NCI-H1048 (cell line): ENCODE data around the gene HERC2.

Experiments
- DNase-seq: peaks from one replicate; lab custom pipeline; 2025; lab: John Stamatoyannopoulos, UW

Gene HERC2

GRCh38 chr15:28096670-28097431 lies 225.1 kb downstream of the HERC2 start:
- DNase-seq = no peak

GRCh38 chr15:28096411-28096669 lies 225.6 kb downstream of the HERC2 start:
- no peak for DNase-seq

DNA sequence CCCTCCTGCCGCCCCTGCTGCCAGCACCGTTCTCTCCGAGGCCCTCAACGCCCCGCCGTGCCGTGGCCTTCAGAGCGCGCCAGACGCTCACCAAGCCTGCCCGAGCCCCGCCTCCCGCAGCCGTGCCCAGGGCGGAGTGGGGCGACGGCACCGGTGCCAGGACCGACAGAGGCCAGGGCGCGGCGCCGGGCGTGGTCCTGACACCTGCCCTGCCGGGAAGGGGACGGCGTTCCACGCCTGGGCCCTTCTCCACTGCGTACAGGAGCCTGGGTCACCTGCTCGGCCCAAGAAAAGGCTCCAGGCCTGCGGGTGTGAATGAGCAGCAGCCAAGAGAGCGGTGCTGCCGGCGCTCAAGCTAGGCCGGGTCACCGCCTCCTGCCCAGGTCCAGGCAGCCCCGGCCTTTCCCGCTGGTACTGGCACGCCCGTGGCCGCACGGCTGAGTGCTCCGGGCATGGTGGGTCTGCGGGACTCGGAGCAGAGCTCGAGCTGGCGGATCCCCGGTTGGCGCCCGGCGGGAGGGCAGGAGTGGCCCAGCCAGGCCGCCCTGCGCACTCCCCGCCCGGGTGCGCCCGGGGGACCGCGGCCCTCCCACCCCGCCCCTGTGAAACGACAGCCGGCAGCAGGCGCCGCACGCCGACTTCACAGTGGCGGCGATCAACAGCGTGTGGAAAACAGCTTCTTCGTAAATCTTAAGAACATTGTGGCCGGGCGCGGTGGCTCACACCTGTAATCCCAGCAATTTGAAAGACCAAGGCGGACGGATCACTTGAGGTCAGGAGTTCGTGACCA lies 227.1 kb downstream of the HERC2 start:
- DNase-seq = no peak

DNA sequence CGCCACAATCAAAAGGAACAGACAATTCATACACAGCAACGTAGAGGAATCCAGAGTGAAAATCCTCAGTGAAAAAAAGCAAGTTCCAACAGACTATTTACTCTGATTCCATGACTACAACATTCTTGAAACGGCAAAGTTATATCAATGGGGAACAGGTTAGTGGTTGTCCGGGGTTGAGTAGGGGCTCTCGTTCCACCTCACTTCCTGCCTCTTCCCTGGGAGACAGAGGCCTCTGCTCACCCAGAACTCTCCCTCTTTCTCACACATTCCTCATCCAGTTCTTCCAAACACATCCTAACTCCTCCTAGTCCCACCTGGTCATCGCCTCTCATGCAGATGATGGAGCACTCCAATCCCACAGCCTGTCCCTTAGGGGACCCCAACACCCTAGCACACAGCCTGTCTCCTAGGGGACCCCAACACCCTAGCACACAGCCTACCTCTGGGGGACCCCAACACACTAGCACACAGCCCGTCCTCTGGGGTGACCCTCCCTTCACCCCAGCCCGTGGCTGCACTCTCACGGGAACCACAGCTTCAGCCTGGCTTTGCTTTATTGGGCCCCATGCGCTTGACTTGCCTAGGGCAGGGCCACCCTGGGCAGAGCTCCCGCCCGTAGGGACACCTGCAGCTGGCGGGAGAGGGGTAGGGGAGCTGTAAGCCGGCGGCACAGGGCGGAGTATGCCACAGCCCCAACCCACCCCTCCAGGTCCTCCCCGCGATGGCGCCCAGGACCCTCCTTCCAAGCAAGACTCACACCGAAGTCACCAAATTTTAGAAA lies 228.0 kb downstream of the HERC2 start:
- no peak for DNase-seq

DNA sequence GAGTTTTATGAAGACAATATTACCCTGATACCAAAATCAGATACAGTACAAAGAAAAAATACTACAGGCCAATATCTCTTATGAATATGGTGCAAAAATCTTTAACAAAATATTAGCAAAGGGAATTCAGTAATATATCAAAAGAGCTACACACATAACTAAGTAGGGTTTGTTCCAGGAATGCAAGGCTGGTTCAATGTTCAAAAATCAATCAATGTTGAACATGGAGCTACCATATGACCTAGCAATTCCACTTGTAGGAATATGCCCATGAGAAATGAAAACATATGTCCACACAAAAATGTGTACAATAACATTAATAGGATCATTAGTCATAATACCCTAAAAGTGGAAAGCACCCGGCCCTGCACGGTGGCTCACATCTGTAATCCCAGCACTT lies 230.7 kb downstream of the HERC2 start:
- DNase-seq = no peak

GRCh38 chr15:28086175-28086703 lies 235.7 kb downstream of the HERC2 start:
- DNase-seq = no peak

DNA sequence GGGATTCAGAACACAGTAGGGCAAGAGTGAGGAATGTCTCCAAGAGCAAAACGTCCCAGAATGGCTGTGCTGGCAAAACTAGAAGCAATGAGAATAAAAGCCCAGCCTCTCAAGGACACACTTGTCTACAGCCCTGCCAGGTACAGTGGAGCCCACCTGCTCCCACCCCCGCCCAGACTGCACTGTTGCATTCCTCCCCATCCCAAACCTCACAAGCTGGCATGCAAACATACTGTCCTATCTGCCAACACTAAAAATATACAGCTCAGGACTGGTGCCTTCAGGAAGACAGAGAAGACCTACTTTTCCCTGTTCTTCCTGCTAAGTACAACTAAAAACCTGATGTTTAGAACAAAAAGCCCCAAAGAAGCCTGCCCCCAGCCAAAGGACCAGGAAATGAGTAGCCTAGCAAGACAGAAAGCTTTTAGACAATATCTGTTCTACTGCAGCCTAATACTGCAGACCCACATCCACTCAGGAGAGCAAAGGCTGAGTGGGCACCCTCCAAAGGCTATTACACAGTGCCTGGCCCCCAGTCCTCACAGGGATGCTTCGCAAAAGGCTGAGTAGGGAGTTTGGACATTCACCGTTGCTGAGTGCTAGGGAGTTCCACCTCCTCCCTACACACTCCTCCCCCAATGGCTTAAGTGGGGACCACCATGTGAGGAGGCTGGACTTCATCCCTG lies 236.3 kb downstream of the HERC2 start:
- DNase-seq = no peak

GRCh38 chr15:28084547-28084946 lies 237.4 kb downstream of the HERC2 start:
- DNase-seq = no peak

GRCh38 chr15:28082891-28083684 lies 238.9 kb downstream of the HERC2 start:
- DNase-seq = no peak

DNA sequence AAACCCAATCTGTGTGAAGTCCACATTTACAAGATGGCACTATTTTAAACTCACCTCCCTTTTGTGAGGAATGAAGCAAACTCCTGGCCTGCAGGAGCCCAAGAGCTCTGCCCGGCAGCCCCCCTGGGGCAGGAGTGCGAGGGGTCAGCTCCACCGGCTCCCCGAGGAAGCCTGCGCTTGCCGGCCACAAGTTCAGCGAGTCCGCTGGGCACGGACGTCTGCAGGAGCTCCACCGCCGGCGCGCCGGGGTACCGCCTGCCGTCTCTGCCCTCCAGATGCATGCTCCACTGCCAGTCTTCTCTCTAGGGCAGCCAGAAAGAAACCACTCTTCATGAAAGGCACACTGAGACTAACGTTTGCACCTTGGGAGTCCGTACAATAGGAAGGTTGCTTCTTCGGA lies 240.4 kb downstream of the HERC2 start:
- DNase-seq = no peak

DNA sequence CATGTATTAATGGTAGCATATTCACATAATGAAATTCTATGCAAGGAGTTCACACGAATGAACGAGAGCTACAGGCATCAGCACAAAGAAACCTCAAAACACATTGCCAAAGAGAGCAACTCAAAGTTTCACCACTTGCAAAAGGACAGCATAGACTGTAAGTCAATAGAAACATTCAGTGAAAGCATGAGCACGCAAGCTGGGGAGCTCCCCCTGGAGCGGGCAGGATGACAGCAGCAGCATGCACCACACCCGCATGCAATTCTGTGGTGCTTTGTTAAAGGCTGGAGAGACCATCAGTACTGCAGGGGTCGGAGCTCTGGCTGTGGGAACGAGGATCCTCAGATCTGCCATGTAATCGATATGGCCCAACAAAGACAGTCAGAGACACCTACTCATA lies 241.6 kb downstream of the HERC2 start:
- DNase-seq = no peak

GRCh38 chr15:28079313-28079969 lies 242.5 kb downstream of the HERC2 start:
- no peak for DNase-seq

DNA sequence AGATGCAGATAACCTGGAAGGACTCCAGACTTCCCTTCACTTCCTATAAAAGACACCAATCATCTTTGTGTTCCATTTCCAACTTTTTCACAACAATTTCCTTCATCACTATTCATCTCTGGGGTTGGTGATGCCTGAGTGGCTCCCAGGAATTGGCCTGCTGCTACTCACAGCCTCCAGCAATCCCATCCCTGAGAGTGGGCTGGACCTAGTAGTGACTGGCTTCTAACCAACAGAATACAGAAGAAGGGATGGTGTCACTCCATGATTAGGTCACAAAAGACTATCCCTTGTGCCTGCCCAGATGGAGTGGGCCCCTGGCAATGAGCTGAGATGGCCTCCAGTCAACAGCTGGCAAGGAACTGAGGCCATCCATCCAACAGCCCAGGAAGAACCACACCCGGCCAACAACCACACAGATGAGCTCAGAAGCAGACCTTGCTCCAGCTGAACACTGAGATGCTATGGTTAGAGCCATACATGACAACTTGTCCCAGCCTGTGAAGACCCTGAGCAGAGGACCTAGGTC lies 243.7 kb downstream of the HERC2 start:
- DNase-seq = no peak

- no peak for DNase-seq
Measured at GRCh38 chr15:28075573-28075972, 246.4 kb downstream of the HERC2 start.

- DNase-seq = no peak
Measured at GRCh38 chr15:28068930-28069329, 253.0 kb downstream of the HERC2 start.

GRCh38 chr15:28066231-28066630 lies 255.7 kb downstream of the HERC2 start:
- DNase-seq = no peak
